Heart left ventricle (tissue), 16 donors: ENCODE results near the gene ARMC10. TPM values are rescaled to one million over a fixed set of nuclear protein-coding genes. Genes with fewer than 3 reads are reported as not detected.
"Not testable (repeated sequence)": the region's sequence is repeated elsewhere in the genome, so short reads cannot be mapped to it uniquely, and the experiment has no call there.

Source experiments
- ATAC-seq, 4 donors: fragments of 200-7000 bp; cut with Tn5 transposase; one replicate each; pipeline ENCODE4 v1.9.1; 2020 to 2022; ENCODE audit warnings: moderate library complexity in 4 of 4, mild to moderate bottlenecking in 3 of 4, moderate number of reproducible peaks in 1 of 4
- DNase-seq, 5 donors: peaks; one replicate each; pipeline ENCODE4 v3.0.0-alpha.2; 2020
- H3K27ac ChIP-seq, 12 donors: fragments of 200-600 bp; sonication (generic) in 4 of 12; one replicate each; pipeline versions ENCODE4 v1.5.0 to v1.8.0; 2016 to 2022; ENCODE audit warnings: mild to moderate bottlenecking in 2 of 12
- H3K27me3 ChIP-seq, 9 donors: fragments of 200-600 bp; sonication (generic) in 2 of 9; one replicate each; pipeline versions ENCODE4 v1.5.1 to v1.8.0; 2016 to 2022; ENCODE audit warnings: mild to moderate bottlenecking in 3 of 9
- H3K36me3 ChIP-seq, 9 donors: fragments of 200-600 bp; sonication (generic) in 2 of 9; one replicate each; pipeline versions ENCODE4 v1.5.0 to v1.8.0; 2018 to 2022; ENCODE audit warnings: mild to moderate bottlenecking in 2 of 9
- H3K4me1 ChIP-seq, 12 donors: fragments of 200-600 bp; sonication (generic) in 4 of 12; one replicate each; pipeline versions ENCODE4 v1.5.0 to v1.8.0; 2016 to 2022; ENCODE audit warnings: mild to moderate bottlenecking in 3 of 12
- H3K4me3 ChIP-seq, 12 donors: fragments of 200-600 bp; sonication (generic) in 4 of 12; one replicate each; pipeline versions ENCODE4 v1.5.0 to v1.8.0; 2017 to 2022; ENCODE audit warnings: mild to moderate bottlenecking in 9 of 12, moderate library complexity in 4 of 12
- H3K9me3 ChIP-seq, 12 donors: fragments of 200-600 bp; sonication (generic) in 4 of 12; one replicate each; pipeline versions ENCODE4 v1.5.0 to v1.8.0; 2016 to 2022; ENCODE audit warnings: mild to moderate bottlenecking in 1 of 12
- CTCF ChIP-seq, 12 donors: fragments of 200-600 bp; sonication (generic) in 4 of 12; IDR thresholded peaks; one replicate each; pipeline versions ENCODE4 v1.5.0 to v1.8.0; 2018 to 2022; ENCODE audit warnings: antibody characterized with exemption in 12 of 12, mild to moderate bottlenecking in 5 of 12
- POLR2A ChIP-seq, 2 donors: fragments of 450-650 bp; IDR thresholded peaks; one replicate each; pipeline ENCODE4 v1.6.1; 2017; ENCODE audit warnings: antibody characterized with exemption in 2 of 2, mild to moderate bottlenecking in 2 of 2, moderate library complexity in 2 of 2
- WGBS, 4 donors: extraction: QIAGEN DNeasy Blood & Tissue Kit in 2 of 4; methylation state at CpG; one replicate each; pipeline versions ENCODE4 v1.1.5 to v1.1.7; 2013 to 2018; 5-methylcytosine and 5-hydroxymethylcytosine counted together
- intact Hi-C, 10 donors: fragments of 100-400 bp; cut with DNase I; formaldehyde crosslinking; loops; one replicate each; pipeline versions ENCODE4 v1.11.1 to v1.14.2; 2022
- polyA plus RNA-seq, 2 donors: library from polyadenylated mRNA; stranded (reverse); fragments of 200-250 nt; gene quantifications; one replicate each; pipeline ENCODE4 v1.2.3, GENCODE V29; 2013
- total RNA-seq, 9 donors: library from RNA; depleted of rRNA in 2 of 9; stranded (reverse); fragments of >200 nt in 2 of 9; fragmentation: NEBNext Ultra II Directional in 3 of 9; extraction: Animal tissue kit (Norgen Biotek cat#: 25700) in 3 of 9; gene quantifications; one replicate each; pipeline versions ENCODE4 v1.1.0 to v1.2.4, GENCODE V29; 2016 to 2023
- donor health status: ischemic (EF 13 %, LVEDD 7.1; RV severe dilation, severe dysfunction).
- donor health status: healthy with polysubstance abuse.
- donor health status: DM: no; HTN: yes; CAD: no.
- donor health status: DM: no; HTN: no; CAD: no.
- donor health status: ischemic (EF 25% LVEDD 6.9; RV normal size, moderate dysfunction).
- donor health status: ischemic (EF 25% LVEDD 5.7; RV mildly dilated, moderate dysfunction).
- donor health status: healthy.
- donor health status: DM: yes; HTN: yes; CAD: no.
- donor health status: ischemic (EF 35%, LVEDD 5.7; RV mildly dilated, moderate dysfunction).
- donor health status: nonischemic (EF 11% LVEDD 7.7; RV severe dilation, severe dysfunction).
- donor health status: DM: yes; HTN: yes; CAD: no.
- donor health status: PGD.
- donor health status: ischemic (EF 29% LVEDD 5.4; RV normal size, mild dysfunction).
- donor health status: nonischemic (EF 23%, LVEDD 6.1; RV moderate dilation, normal function).

Gene ARMC10
- total and polyA plus RNA-seq, 11 donors, result 13.4 to 29.7 (median 24.9) TPM

- intact Hi-C loops, result no loop called here
Observed at GRCh38 chr7:103101543-103101942, 26.6 kb downstream of the ARMC10 start.

GRCh38 chr7:103106005-103106702, 31.2 kb downstream of the ARMC10 start:
- Histone ChIP-seq H3K4me3 (no peak overlapping the region), H3K4me1 (no peaks in the 10 kb centered on the region), H3K27ac (no peak overlapping the region), H3K27me3 (no peaks in the 10 kb centered on the region), H3K36me3 (peaks cover 0 to 43% (median 24%) of the 10 kb centered on the region in 9 donors), H3K9me3 (peaks cover 0 to 5% (median 0%) of the 10 kb centered on the region in 12 donors)
- 70 to 80% (median 78%) methylated on average over 11 to 12 of the region's 12 CpGs for WGBS, 4 donors
- DNase-seq, result no peak
- TF ChIP-seq CTCF (IDR thresholded peaks at IDR 0.05) (no peak), POLR2A (IDR thresholded peaks at IDR 0.05) (no peak)
- no peak for ATAC-seq
- intact Hi-C loops, result no loop called here

More at GRCh38 chr7:103101543-103101942, 26.6 kb downstream of the ARMC10 start:
- DNase-seq, result no peak
- H3K27ac ChIP-seq, result no peak overlapping the region
- H3K4me3 ChIP-seq, result no peak overlapping the region
- WGBS, 4 donors, result 44 to 65% (median 48%) methylated on average over 2 of the region's 2 CpGs
- no peaks in the 10 kb centered on the region for H3K4me1 ChIP-seq
- TF ChIP-seq POLR2A (IDR thresholded peaks at IDR 0.05) (no peak), CTCF (IDR thresholded peaks at IDR 0.05) (no peak)
- peaks cover 0 to 78% (median 51%) of the 10 kb centered on the region in 9 donors for H3K36me3 ChIP-seq
- no peaks in the 10 kb centered on the region for H3K9me3 ChIP-seq
- H3K27me3 ChIP-seq, result no peaks in the 10 kb centered on the region
- no peak for ATAC-seq

- 50 to 57% (median 53%) methylated on average over 6 of the region's 6 CpGs for WGBS, 4 donors
- ATAC-seq, H3K4me1 ChIP-seq, intact Hi-C loops, H3K4me3 ChIP-seq, H3K27ac ChIP-seq, H3K9me3 ChIP-seq, DNase-seq, H3K27me3 ChIP-seq: not testable (repeated sequence)
- peaks cover 0 to 38% (median 23%) of the 10 kb centered on the region in 9 donors for H3K36me3 ChIP-seq
Observed at GRCh38 chr7:103106703-103107070, 31.7 kb downstream of the ARMC10 start.

- WGBS, 4 donors, result 95 to 99% (median 97%) methylated on average over 2 of the region's 2 CpGs
- H3K9me3 ChIP-seq, result peaks cover 0 to 9% (median 0%) of the 10 kb centered on the region in 12 donors
- no peaks in the 10 kb centered on the region for H3K4me1 ChIP-seq
- peaks cover 0 to 29% (median 8%) of the 10 kb centered on the region in 9 donors for H3K36me3 ChIP-seq
- no peaks in the 10 kb centered on the region for H3K27me3 ChIP-seq
- DNase-seq (no peak), ATAC-seq (no peak)
- H3K4me3 ChIP-seq, result no peak overlapping the region
- TF ChIP-seq CTCF (IDR thresholded peaks at IDR 0.05) (no peak), POLR2A (IDR thresholded peaks at IDR 0.05) (no peak)
- intact Hi-C loops, result no loop called here
- no peak overlapping the region for H3K27ac ChIP-seq
Observed at GRCh38 chr7:103113164-103113563, 38.2 kb downstream of the ARMC10 start.
